Testis (tissue), 2 donors: ENCODE measurements around the gene TMEM151A.

ENCODE experiments used
- CTCF ChIP-seq, 3 experiments: fragments of 450-650 bp in 2 of 3; fragments of 200-600 bp in 1 of 3; sonication (generic) in 1 of 3; IDR thresholded peaks; one replicate each; pipeline ENCODE4 v1.5.1; 2016 to 2019; ENCODE audit warnings: antibody characterized with exemption in 3 of 3, mild to moderate bottlenecking in 2 of 3, moderate library complexity in 1 of 3
- POLR2A ChIP-seq: fragments of 450-650 bp; IDR thresholded peaks from one replicate; pipeline ENCODE4 v1.6.1; 2017; ENCODE audit warnings: antibody characterized with exemption, mild to moderate bottlenecking, moderate library complexity

GRCh38 chr11:66286699-66287098 lies 5.0 kb upstream of the TMEM151A start:
- no peak for TF ChIP-seq CTCF (IDR thresholded peaks at IDR 0.05)
- no peak for TF ChIP-seq POLR2A
